ENCODE results near the gene SLC8A3. TPM values are rescaled to one million over a fixed set of nuclear protein-coding genes. Genes with fewer than 3 reads are reported as not detected.

Gene SLC8A3
- total RNA-seq, 6 experiments from 2014 or later: 0.05 to 0.13 (median 0.12) TPM; not detected in 3

DNA sequence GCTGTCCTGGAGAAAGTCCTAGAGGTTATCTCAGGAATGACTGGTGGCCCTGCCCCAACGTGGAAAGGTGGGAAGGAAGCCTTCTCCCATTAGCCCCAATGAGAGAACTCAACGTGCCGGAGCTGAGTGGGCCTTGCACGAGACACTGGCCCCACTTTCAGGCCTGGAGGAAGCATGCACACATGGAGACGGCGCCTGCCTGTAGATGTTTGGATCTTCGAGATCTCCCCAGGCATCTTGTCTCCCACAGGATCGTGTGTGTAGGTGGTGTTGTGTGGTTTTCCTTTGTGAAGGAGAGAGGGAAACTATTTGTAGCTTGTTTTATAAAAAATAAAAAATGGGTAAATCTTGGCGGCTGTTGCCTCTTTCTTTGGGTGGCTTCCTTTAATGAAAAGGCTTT lies 156.7 kb downstream of the SLC8A3 start:
- TF ChIP-seq, protein P1, sequence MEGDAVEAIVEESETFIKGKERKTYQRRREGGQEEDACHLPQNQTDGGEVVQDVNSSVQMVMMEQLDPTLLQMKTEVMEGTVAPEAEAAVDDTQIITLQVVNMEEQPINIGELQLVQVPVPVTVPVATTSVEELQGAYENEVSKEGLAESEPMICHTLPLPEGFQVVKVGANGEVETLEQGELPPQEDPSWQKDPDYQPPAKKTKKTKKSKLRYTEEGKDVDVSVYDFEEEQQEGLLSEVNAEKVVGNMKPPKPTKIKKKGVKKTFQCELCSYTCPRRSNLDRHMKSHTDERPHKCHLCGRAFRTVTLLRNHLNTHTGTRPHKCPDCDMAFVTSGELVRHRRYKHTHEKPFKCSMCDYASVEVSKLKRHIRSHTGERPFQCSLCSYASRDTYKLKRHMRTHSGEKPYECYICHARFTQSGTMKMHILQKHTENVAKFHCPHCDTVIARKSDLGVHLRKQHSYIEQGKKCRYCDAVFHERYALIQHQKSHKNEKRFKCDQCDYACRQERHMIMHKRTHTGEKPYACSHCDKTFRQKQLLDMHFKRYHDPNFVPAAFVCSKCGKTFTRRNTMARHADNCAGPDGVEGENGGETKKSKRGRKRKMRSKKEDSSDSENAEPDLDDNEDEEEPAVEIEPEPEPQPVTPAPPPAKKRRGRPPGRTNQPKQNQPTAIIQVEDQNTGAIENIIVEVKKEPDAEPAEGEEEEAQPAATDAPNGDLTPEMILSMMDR (IDR thresholded peaks at IDR 0.05): no peak
- no peak for TF ChIP-seq POLR2A (IDR thresholded peaks at IDR 0.05)
- ATAC-seq (no peak), DNase-seq (no peak)
- Histone ChIP-seq H3K9me3 (no peaks in the 10 kb centered on the region), H3K4me3 (no peak overlapping the region), H3K27ac (no peak overlapping the region), H3K27me3 (no peaks in the 10 kb centered on the region), H3K36me3 (no peaks in the 10 kb centered on the region), H3K4me1 (peaks cover 0 to 21% (median 4%) of the 10 kb centered on the region in 4 donors)
- intact Hi-C loops (cut with DNase I): no loop called here
- WGBS (ENCODE audit: insufficient coverage, low coverage, low lambda C conversion rate, missing lambda C conversion rate): 83% methylated on average over 5 of the region's 9 CpGs

DNA sequence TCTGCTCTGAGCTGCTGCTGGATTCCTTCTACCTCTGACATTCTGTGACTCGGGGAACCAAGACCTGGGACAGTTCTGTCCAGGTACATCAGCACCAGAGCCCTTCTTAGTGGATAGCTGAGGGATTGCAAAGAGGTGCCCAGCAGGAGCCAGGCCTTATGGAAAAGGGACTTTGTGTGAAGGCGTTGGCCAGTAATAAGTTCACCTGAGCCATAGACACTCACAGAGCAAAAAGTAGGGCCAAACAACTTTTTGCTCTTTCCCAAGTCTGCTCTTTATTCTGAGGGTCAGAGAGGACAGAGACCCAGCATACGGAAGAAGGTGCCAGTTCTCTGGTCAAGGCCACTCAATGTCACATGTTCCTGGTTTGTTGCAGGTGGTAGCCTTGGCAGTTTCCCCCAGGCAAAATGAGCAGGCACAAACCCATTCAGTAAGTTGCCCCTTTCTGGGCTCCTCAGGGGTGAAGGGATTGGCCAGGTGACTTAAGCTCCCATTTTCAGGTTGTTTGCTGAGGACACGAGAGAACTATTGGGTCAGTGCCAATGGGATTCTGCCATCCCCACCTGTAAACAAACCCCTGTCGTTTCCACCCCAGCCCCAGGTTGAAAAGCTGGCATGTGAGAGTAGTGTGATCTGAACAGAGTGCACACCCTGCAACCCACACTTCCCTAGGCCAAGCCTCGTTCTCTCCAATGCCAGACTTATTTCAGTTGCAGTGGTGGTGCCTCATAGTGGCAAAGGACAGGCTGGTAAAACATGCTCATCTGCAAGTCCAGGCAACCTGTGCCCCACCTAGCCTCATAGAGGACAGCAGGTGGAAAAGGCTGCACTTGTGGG lies 159.2 kb downstream of the SLC8A3 start:
- no peaks in the 10 kb centered on the region for H3K27me3 ChIP-seq
- intact Hi-C loops (cut with DNase I): loop anchor here (5.0 to 10.0 kb wide), 2 partner anchors 165 to 212 kb away; no protein-coding TSS in a partner anchor
- H3K4me1 ChIP-seq: peaks cover 0 to 21% (median 4%) of the 10 kb centered on the region in 4 donors
- ATAC-seq (peak; percentile 32 to 83 (median 52)), DNase-seq (peak in 1 of 3 donors; percentile 56)
- peaks cover 0 to 3% (median under 1%) of the 10 kb centered on the region in 4 donors for H3K36me3 ChIP-seq
- H3K4me3 ChIP-seq: no peak overlapping the region
- 15% methylated on average over 4 of the region's 6 CpGs for WGBS (ENCODE audit: insufficient coverage, low coverage, low lambda C conversion rate, missing lambda C conversion rate)
- H3K9me3 ChIP-seq: no peaks in the 10 kb centered on the region
- H3K27ac ChIP-seq: peak overlapping the region in 1 of 3 donors; percentile 59
- TF ChIP-seq, protein P1 (IDR thresholded peaks at IDR 0.05): no peak
- no peak for TF ChIP-seq POLR2A (IDR thresholded peaks at IDR 0.05)

DNA sequence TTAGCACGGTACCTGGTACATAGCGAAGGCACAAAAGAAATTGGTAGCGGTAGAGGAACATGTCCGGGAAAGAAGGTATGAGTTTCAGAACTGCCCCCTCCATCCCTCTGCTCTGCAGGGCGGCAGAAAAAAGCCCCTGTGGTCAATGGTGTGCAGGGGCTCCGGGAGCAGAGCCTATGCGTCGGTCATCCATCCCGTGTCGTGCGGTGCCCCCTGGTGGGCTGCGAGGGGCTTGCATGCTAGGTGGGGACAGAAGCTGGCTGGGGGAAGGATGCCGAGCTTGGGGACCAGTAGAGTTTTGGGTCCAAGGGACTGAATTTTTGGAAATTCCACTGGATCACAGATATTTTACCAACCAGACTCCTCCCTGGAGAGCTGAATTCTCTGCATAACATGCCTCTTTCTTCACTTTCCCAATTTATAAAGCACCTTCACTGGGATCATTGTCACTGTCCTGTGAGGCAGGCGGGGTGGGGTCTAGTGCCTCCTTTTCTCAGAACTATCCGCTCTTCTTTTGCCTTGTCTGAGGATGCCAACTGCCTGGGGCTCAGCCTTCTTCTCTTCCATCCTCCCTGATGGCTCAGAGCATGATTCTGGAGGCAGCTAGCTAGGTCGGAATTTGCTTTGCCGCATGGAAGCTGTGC lies 160.8 kb downstream of the SLC8A3 start:
- peak; percentile 71 to 76 (median 72) for DNase-seq
- Histone ChIP-seq H3K4me1 (peaks cover 0 to 21% (median 4%) of the 10 kb centered on the region in 4 donors), H3K27ac (peak overlapping the region in 1 of 3 donors; percentile 59), H3K9me3 (no peaks in the 10 kb centered on the region), H3K4me3 (no peak overlapping the region), H3K27me3 (no peaks in the 10 kb centered on the region), H3K36me3 (peaks cover 0 to 12% (median 5%) of the 10 kb centered on the region in 4 donors)
- intact Hi-C loops (cut with DNase I): loop anchor here (5.0 to 10.0 kb wide), 2 partner anchors 163 to 211 kb away; no protein-coding TSS in a partner anchor
- no peak for TF ChIP-seq POLR2A (IDR thresholded peaks at IDR 0.05)
- TF ChIP-seq, protein P1 (IDR thresholded peaks at IDR 0.05): peak; percentile 79 to 87 (median 83)
- 42% methylated on average over 17 of the region's 17 CpGs for WGBS (ENCODE audit: insufficient coverage, low coverage, low lambda C conversion rate, missing lambda C conversion rate)
- peak; percentile 70 to 89 (median 76) for ATAC-seq

DNA sequence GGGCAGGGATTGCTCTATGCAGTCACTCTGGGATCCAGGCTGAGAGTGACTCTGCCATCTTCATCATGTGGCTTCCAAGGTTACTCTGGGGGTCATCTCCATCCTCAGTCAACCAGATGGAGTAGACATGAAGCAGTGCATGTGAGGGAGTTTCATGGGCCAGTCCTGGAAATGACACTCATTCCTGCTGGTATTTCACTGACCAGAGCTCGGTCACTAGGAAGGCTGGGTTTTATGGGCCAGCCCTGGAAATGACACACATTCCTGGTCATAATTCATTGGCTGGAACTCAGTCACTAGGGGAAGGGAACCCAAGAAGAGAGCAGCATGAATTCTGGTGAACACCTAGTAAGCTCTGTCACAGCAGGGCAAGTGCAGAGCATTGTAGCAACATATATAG lies 164.9 kb downstream of the SLC8A3 start:
- no peak for ATAC-seq
- intact Hi-C loops (cut with DNase I): loop anchor here in 1 of 2 donors (10.0 kb wide), 1 partner anchor 159 kb away; no protein-coding TSS in a partner anchor
- H3K27me3 ChIP-seq: no peaks in the 10 kb centered on the region
- H3K4me1 ChIP-seq: peaks cover 0 to 10% (median 2%) of the 10 kb centered on the region in 4 donors
- DNase-seq: no peak
- WGBS (ENCODE audit: insufficient coverage, low coverage, low lambda C conversion rate, missing lambda C conversion rate): no CpG with 5 or more reads among the region's 1 CpG
- no peak overlapping the region for H3K4me3 ChIP-seq
- no peaks in the 10 kb centered on the region for H3K9me3 ChIP-seq
- TF ChIP-seq, protein P1 (IDR thresholded peaks at IDR 0.05): no peak
- no peak for TF ChIP-seq POLR2A (IDR thresholded peaks at IDR 0.05)
- no peak overlapping the region for H3K27ac ChIP-seq
- peaks cover 0 to 21% (median 5%) of the 10 kb centered on the region in 4 donors for H3K36me3 ChIP-seq
